ENCODE results near the gene TBX15. TPM values are rescaled to one million over a fixed set of nuclear protein-coding genes. Genes with fewer than 3 reads are reported as not detected.

Gene TBX15
- total RNA-seq, 2 experiments from 2014 or later = not detected

GRCh38 chr1:118992868-118993699, 4.9 kb upstream of the TBX15 start:
- Mint-ChIP-seq H3K27ac (no peak overlapping the region), H3K27me3 (peaks cover 84% of the 10 kb centered on the region), H3K4me3 (no peak overlapping the region), H3K4me1 (ENCODE audit: low read depth) (peaks cover 4% of the 10 kb centered on the region), H3K9me3 (no peaks in the 10 kb centered on the region), H3K36me3 (ENCODE audit: low read depth) (peaks cover 3% of the 10 kb centered on the region)
- intact Hi-C loops (cut with micrococcal nuclease) = no loop called here
- ChIA-PET POLR2A (no interaction called here), CTCF (no interaction called here)
- ATAC-seq (no peak), DNase-seq (no peak)
- TF ChIP-seq CTCF (IDR thresholded peaks at IDR 0.05) = no peak

GRCh38 chr1:118992237-118992825, 4.2 kb upstream of the TBX15 start:
- intact Hi-C loops (cut with micrococcal nuclease) = no loop called here
- ChIA-PET CTCF (no interaction called here), POLR2A (no interaction called here)
- no peak for DNase-seq
- no peak for ATAC-seq
- no peak overlapping the region for H3K27ac Mint-ChIP-seq
- peaks cover 4% of the 10 kb centered on the region for H3K4me1 Mint-ChIP-seq (ENCODE audit: low read depth)
- H3K4me3 Mint-ChIP-seq = no peak overlapping the region
- peaks cover 3% of the 10 kb centered on the region for H3K36me3 Mint-ChIP-seq (ENCODE audit: low read depth)
- TF ChIP-seq CTCF (IDR thresholded peaks at IDR 0.05) = no peak
- peaks cover 84% of the 10 kb centered on the region for H3K27me3 Mint-ChIP-seq
- H3K9me3 Mint-ChIP-seq = no peaks in the 10 kb centered on the region

- ATAC-seq (no peak), DNase-seq (no peak)
- ChIA-PET POLR2A (no interaction called here), CTCF (interaction anchor here (2.6 kb wide), 1 partner anchor 17 kb away, joined by 13 read pairs; no protein-coding TSS in a partner anchor)
- H3K4me1 Mint-ChIP-seq (ENCODE audit: low read depth) = peaks cover 9% of the 10 kb centered on the region
- intact Hi-C loops (cut with micrococcal nuclease) = no loop called here
- peaks cover 86% of the 10 kb centered on the region for H3K27me3 Mint-ChIP-seq
- H3K9me3 Mint-ChIP-seq = no peaks in the 10 kb centered on the region
- no peak for TF ChIP-seq CTCF (IDR thresholded peaks at IDR 0.05)
- no peak overlapping the region for H3K4me3 Mint-ChIP-seq
- no peak overlapping the region for H3K27ac Mint-ChIP-seq
- peaks cover 3% of the 10 kb centered on the region for H3K36me3 Mint-ChIP-seq (ENCODE audit: low read depth)
These were observed 3.3 kb upstream of the TBX15 start for GRCh38 chr1:118991448-118991847.

- DNase-seq = no peak
- ATAC-seq = no peak
- POLR2A ChIA-PET = no interaction called here
- Mint-ChIP-seq H3K4me1 (ENCODE audit: low read depth) (peaks cover 12% of the 10 kb centered on the region), H3K27me3 (peaks cover 87% of the 10 kb centered on the region), H3K4me3 (no peak overlapping the region), H3K36me3 (ENCODE audit: low read depth) (peaks cover 3% of the 10 kb centered on the region), H3K9me3 (no peaks in the 10 kb centered on the region), H3K27ac (no peak overlapping the region)
- no peak for TF ChIP-seq CTCF (IDR thresholded peaks at IDR 0.05)
- CTCF ChIA-PET = interaction anchor here (2.6 kb wide), 1 partner anchor 18 kb away, joined by 13 read pairs; no protein-coding TSS in a partner anchor
- intact Hi-C loops (cut with micrococcal nuclease) = no loop called here
These were observed 2.5 kb upstream of the TBX15 start for GRCh38 chr1:118990513-118991152.

All from activated CD8-positive, alpha-beta T cell treated with anti-CD3 and anti-CD28 coated beads for 36 hours (primary cell).